Caki2 (cell line): ENCODE measurements around the gene MINDY3. TPM values are rescaled to one million over a fixed set of nuclear protein-coding genes. Genes with fewer than 3 reads are reported as not detected.

Experiments
- total RNA-seq: library from RNA; depleted of rRNA; stranded (reverse); fragments of >200 nt; shearing (Covaris generic); gene quantifications from 2 replicates; pipeline ENCODE4 v1.2.3, GENCODE V29; 2014; ENCODE audit warnings: low replicate concordance; rRNA removed

MINDY3 gene
- total RNA-seq, 1 experiment from 2014 or later = 17.0 TPM

Other genes starting within 250 kb of the MINDY3 start
- not detected in 2 replicates for gene ITGA8, start 140.6 kb downstream of the MINDY3 start, total RNA-seq